B cell (primary cell): ENCODE measurements around the gene PDE6A. TPM values are rescaled to one million over a fixed set of nuclear protein-coding genes. Genes with fewer than 3 reads are reported as not detected.

ENCODE experiments used
- ATAC-seq: fragments of 200-7000 bp; cut with Tn5 transposase; one replicate; pipeline ENCODE4 v1.10.0; 2021; ENCODE audit warnings: low read depth, mild to moderate bottlenecking, moderate number of reproducible peaks, moderate library complexity
- CTCF ChIA-PET: fragments of 350-600 bp; sonication (Branson Sonifier 250); formaldehyde crosslinking; loops from one replicate; lab custom pipeline; 2021; ENCODE audit warnings: antibody characterized with exemption, inconsistent platforms; lab: Charles Lee
- POLR2A ChIA-PET: fragments of 350-600 bp; sonication (Branson Sonifier 250); formaldehyde crosslinking; loops from one replicate; lab custom pipeline; 2021; ENCODE audit warnings: antibody characterized with exemption; lab: Charles Lee
- DNase-seq: peaks from one replicate; pipeline ENCODE4 v3.0.0; 2013
- H2AFZ ChIP-seq: 2 replicates; pipeline ENCODE4 v1.6.1; 2012; ENCODE audit warnings: mild to moderate bottlenecking, low read depth, low read length; ENCODE audit not compliant: insufficient read depth, poor library complexity, severe bottlenecking
- H3K27ac ChIP-seq, 2 donors: 1 replicate in 1 of 2; 2 replicates in 1 of 2; pipeline ENCODE4 v1.5.1; 2012 to 2013; ENCODE audit warnings: low read length in 2 of 2, mild to moderate bottlenecking in 2 of 2, moderate library complexity in 1 of 2
- H3K27me3 ChIP-seq, 4 experiments: fragments of 200-600 bp in 1 of 4; sonication (generic) in 1 of 4; replicated peaks in 1 of 4; 1 replicate in 2 of 4; 2 replicates in 2 of 4; pipeline versions ENCODE4 v1.6.1 to v1.7.0; 2013 to 2016; ENCODE audit warnings: low read length in 3 of 4, mild to moderate bottlenecking in 2 of 4, mixed read lengths in 1 of 4, moderate library complexity in 1 of 4; ENCODE audit not compliant: insufficient read depth in 4 of 4, control insufficient read depth in 3 of 4; ENCODE audit errors: control extremely low read depth in 1 of 4
- H3K36me3 ChIP-seq, 2 experiments: replicated peaks in 1 of 2; 1 replicate in 1 of 2; 2 replicates in 1 of 2; pipeline versions ENCODE4 v1.6.1 to v1.7.1; 2013; ENCODE audit warnings: low read length in 1 of 2; ENCODE audit not compliant: insufficient read depth in 2 of 2, control insufficient read depth in 1 of 2; ENCODE audit errors: control extremely low read depth in 1 of 2, extremely low read depth in 1 of 2
- H3K4me1 ChIP-seq, 2 donors: fragments of 200-600 bp in 1 of 2; sonication (generic) in 1 of 2; 1 replicate in 1 of 2; 2 replicates in 1 of 2; pipeline versions ENCODE4 v1.5.1 to v1.6.1; 2013 to 2017; ENCODE audit warnings: low read length in 2 of 2; ENCODE audit not compliant: control insufficient read depth in 2 of 2, insufficient read depth in 2 of 2
- H3K4me2 ChIP-seq: replicated peaks from 2 replicates; pipeline ENCODE3; 2012; ENCODE audit warnings: mild to moderate bottlenecking, low read depth, low read length; ENCODE audit not compliant: poor library complexity, severe bottlenecking
- H3K4me3 ChIP-seq, 5 experiments: fragments of 200-600 bp in 1 of 5; sonication (generic) in 1 of 5; 1 replicate in 3 of 5; 2 replicates in 2 of 5; pipeline versions ENCODE4 v1.5.1 to v1.7.0; 2011 to 2016; ENCODE audit warnings: low read length in 4 of 5, mild to moderate bottlenecking in 4 of 5, low read depth in 2 of 5, control low read depth in 1 of 5, moderate library complexity in 1 of 5; ENCODE audit not compliant: insufficient read depth in 1 of 5; ENCODE audit errors: control extremely low read depth in 1 of 5, extremely low read depth in 1 of 5
- H3K79me2 ChIP-seq: fragments of 200-600 bp; sonication (generic); one replicate; pipeline ENCODE4 v1.6.0; 2016; ENCODE audit warnings: low read length; ENCODE audit not compliant: control insufficient read depth, insufficient read depth
- H3K9ac ChIP-seq: fragments of 200-600 bp; sonication (generic); 2 replicates; pipeline ENCODE4 v1.6.1; 2017; ENCODE audit warnings: mild to moderate bottlenecking, low read length, moderate library complexity
- H3K9me3 ChIP-seq, 3 donors: one replicate each; pipeline versions ENCODE4 v1.6.1 to v1.7.1; 2013; ENCODE audit warnings: low read length in 2 of 3; ENCODE audit not compliant: control insufficient read depth in 2 of 3, insufficient read depth in 1 of 3; ENCODE audit errors: control extremely low read depth in 1 of 3
- H4K20me1 ChIP-seq: 2 replicates; pipeline ENCODE4 v1.6.0; 2012; ENCODE audit warnings: mild to moderate bottlenecking, low read length; ENCODE audit not compliant: insufficient read depth, control insufficient read depth, poor library complexity, severe bottlenecking
- H3K27ac Mint-ChIP-seq: one replicate; pipeline ENCODE4 v1.8.0; 2021; ENCODE audit warnings: mixed read lengths
- H3K27me3 Mint-ChIP-seq: one replicate; pipeline ENCODE4 v1.8.0; 2021; ENCODE audit warnings: mixed read lengths
- H3K4me1 Mint-ChIP-seq: one replicate; pipeline ENCODE4 v1.8.0; 2021; ENCODE audit warnings: mixed read lengths
- H3K4me3 Mint-ChIP-seq: one replicate; pipeline ENCODE4 v1.8.0; 2021; ENCODE audit warnings: mixed read lengths
- H3K9me3 Mint-ChIP-seq: one replicate; pipeline ENCODE4 v1.8.0; 2022; ENCODE audit warnings: mixed read lengths; ENCODE audit not compliant: insufficient read depth
- CTCF ChIP-seq: fragments of 200-600 bp; IDR thresholded peaks from one replicate; pipeline ENCODE4 v1.8.0; 2022; ENCODE audit warnings: antibody characterized with exemption, mild to moderate bottlenecking
- EZH2 ChIP-seq: IDR thresholded peaks from 2 replicates; pipeline ENCODE4 v1.6.1; 2012; ENCODE audit warnings: borderline replicate concordance, low read depth, mild to moderate bottlenecking, moderate library complexity, low read length; ENCODE audit not compliant: insufficient read depth, poor library complexity, severe bottlenecking
- WGBS: methylation state at CpG from one replicate; pipeline ENCODE4 v1.1.5; 2013; ENCODE audit warnings: missing lambda C conversion rate; ENCODE audit not compliant: insufficient coverage; 5-methylcytosine and 5-hydroxymethylcytosine counted together
- intact Hi-C: fragments of 100-400 bp; cut with micrococcal nuclease; formaldehyde crosslinking; loops from one replicate; pipeline ENCODE4 v1.10.0; 2022
- polyA plus RNA-seq: library from polyadenylated mRNA; depleted of rRNA; stranded (reverse); fragments of >200 nt; gene quantifications from 2 replicates; pipeline ENCODE4 v1.2.3, GENCODE V29; 2012
- total RNA-seq, 2 donors: library from RNA; stranded (reverse); fragments of 120-200 nt in 1 of 2; gene quantifications; 1 replicate in 1 of 2; 2 replicates in 1 of 2; pipeline versions ENCODE4 v1.2.3 to v1.2.4, GENCODE V29; 2013 to 2022

The PDE6A gene
- total and polyA plus RNA-seq, 2 donors (not counting 1 experiment from before 2014, with no cell fraction given), result not detected

GRCh38 chr5:149811453-149811852 lies 133.1 kb downstream of the PDE6A start:
- H3K4me3 ChIP-seq, result no peak overlapping the region
- no peaks in the 10 kb centered on the region for H3K27me3 ChIP-seq
- no peak overlapping the region for H3K27ac ChIP-seq
- no peak for DNase-seq
- Mint-ChIP-seq H3K27ac (no peak overlapping the region), H3K27me3 (no peaks in the 10 kb centered on the region), H3K4me3 (no peak overlapping the region), H3K9me3 (no peaks in the 10 kb centered on the region), H3K4me1 (no peaks in the 10 kb centered on the region)
- intact Hi-C loops, result no loop called here
- no peaks in the 10 kb centered on the region for H3K79me2 ChIP-seq
- no peaks in the 10 kb centered on the region for H3K4me1 ChIP-seq
- no peaks in the 10 kb centered on the region for H3K9me3 ChIP-seq
- no peak overlapping the region for H3K9ac ChIP-seq
- ChIA-PET CTCF (interaction anchor here (1.0 to 1.1 kb wide), 3 partner anchors 41 to 175 kb away, joined by 3 to 4 read pairs (median 4); no protein-coding TSS in a partner anchor), POLR2A (no interaction called here)
- no peak for ATAC-seq
- TF ChIP-seq EZH2, result no peak
- no peak for TF ChIP-seq CTCF
- no peak overlapping the region for H2AFZ ChIP-seq
- 87% methylated on average over 3 of the region's 3 CpGs for whole genome bisulfite sequencing
- H3K36me3 ChIP-seq, result no peaks in the 10 kb centered on the region
- no peak overlapping the region for H3K4me2 ChIP-seq
- H4K20me1 ChIP-seq, result peaks cover 7% of the 10 kb centered on the region

- H4K20me1 ChIP-seq, result peaks cover 7% of the 10 kb centered on the region
- no peak for DNase-seq
- no peaks in the 10 kb centered on the region for H3K36me3 ChIP-seq
- H3K9ac ChIP-seq, result no peak overlapping the region
- no peaks in the 10 kb centered on the region for H3K9me3 Mint-ChIP-seq
- no peaks in the 10 kb centered on the region for H3K79me2 ChIP-seq
- no peak overlapping the region for H3K27ac ChIP-seq
- POLR2A ChIA-PET, result no interaction called here
- H3K9me3 ChIP-seq, result peaks cover 0 to 2% (median 0%) of the 10 kb centered on the region in 3 donors
- peaks cover 0 to 2% of the 10 kb centered on the region in 2 donors for H3K4me1 ChIP-seq
- no peak overlapping the region for H3K4me3 Mint-ChIP-seq
- no peaks in the 10 kb centered on the region for H3K27me3 Mint-ChIP-seq
- TF ChIP-seq EZH2 (no peak), CTCF (no peak)
- no peak overlapping the region for H3K27ac Mint-ChIP-seq
- intact Hi-C loops, result no loop called here
- H3K27me3 ChIP-seq, result no peaks in the 10 kb centered on the region
- no peak for ATAC-seq
- no peak overlapping the region for H3K4me2 ChIP-seq
- no peak overlapping the region for H2AFZ ChIP-seq
- H3K4me3 ChIP-seq, result no peak overlapping the region
- WGBS, result 93% methylated on average over 4 of the region's 6 CpGs
- no peaks in the 10 kb centered on the region for H3K4me1 Mint-ChIP-seq
- CTCF ChIA-PET, result interaction anchor here (1.0 to 1.1 kb wide), 2 partner anchors 133 to 174 kb away, joined by 3 to 4 read pairs; no protein-coding TSS in a partner anchor
Measured at GRCh38 chr5:149810856-149811255, 133.7 kb downstream of the PDE6A start.
